Ammon's horn (tissue), 1 donor: Measurements from ENCODE around the gene CRABP1.

Experiments
- DNase-seq: peaks from one replicate; pipeline ENCODE4 v3.0.0-alpha.2; 2016; ENCODE audit warnings: low spot score

The CRABP1 gene

GRCh38 chr15:78347586-78348543 is 7.7 kb downstream of the CRABP1 start:
- no peak for DNase-seq

DNA sequence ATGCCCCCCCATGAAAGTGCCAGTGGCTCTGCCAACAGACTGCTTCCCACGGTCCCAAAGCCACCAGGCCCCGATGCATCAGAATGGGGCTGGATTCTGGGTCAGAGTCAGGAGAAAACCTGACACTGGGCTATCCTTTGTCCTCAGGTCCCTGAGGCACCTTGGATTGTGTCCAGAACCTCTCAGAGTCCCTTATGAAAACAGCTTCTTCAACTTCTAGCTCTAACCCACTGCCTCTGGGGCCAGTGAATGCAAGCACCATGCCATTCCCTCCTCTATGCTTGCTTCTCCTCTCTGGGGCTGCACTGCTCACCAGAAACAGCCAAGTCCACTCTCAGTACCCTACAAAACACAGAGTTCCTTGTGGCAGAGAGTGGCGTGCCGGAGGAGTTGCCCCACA is 9.9 kb downstream of the CRABP1 start:
- DNase-seq, result no peak

GRCh38 chr15:78351539-78351938 is 11.4 kb downstream of the CRABP1 start:
- DNase-seq, result no peak

- no peak for DNase-seq
Observed at GRCh38 chr15:78353093-78353492, 12.9 kb downstream of the CRABP1 start.

- no peak for DNase-seq
Observed at GRCh38 chr15:78355177-78355576, 15.0 kb downstream of the CRABP1 start.

DNA sequence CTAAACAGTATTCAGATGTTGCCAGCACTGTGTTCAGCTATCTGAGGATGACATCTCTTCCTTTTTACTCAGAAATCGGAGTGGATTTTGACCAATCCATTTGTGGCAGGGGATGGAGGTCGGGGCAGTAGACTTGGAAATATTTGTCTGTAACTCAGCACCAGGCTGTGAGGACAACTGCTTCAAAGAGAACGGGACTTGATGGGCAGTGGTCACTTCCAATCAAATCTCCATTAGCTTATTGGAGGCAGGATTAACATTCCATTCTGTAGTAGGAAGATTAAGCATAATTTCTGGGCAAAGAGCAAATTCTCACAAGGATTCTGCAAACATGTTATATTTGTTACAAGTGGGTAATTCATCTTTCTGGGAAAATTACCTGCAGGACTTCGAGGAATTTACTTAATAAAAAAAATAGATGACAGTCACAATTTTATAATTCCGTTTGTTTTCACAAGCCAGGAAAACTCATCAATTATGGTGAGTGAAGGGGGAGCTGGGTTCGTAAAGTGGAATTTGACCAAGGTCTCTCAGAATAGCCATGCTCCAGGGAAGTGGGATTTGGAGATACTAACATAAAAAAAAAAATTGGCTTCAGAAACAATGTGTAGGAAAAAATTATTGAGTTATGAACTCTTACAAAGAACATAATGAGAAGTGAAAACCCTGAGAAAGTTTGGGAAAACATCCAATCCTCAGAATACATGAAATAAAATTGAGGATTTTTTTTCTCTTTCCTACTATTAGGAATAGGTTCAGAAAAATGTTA is 18.1 kb downstream of the CRABP1 start:
- no peak for DNase-seq

DNA sequence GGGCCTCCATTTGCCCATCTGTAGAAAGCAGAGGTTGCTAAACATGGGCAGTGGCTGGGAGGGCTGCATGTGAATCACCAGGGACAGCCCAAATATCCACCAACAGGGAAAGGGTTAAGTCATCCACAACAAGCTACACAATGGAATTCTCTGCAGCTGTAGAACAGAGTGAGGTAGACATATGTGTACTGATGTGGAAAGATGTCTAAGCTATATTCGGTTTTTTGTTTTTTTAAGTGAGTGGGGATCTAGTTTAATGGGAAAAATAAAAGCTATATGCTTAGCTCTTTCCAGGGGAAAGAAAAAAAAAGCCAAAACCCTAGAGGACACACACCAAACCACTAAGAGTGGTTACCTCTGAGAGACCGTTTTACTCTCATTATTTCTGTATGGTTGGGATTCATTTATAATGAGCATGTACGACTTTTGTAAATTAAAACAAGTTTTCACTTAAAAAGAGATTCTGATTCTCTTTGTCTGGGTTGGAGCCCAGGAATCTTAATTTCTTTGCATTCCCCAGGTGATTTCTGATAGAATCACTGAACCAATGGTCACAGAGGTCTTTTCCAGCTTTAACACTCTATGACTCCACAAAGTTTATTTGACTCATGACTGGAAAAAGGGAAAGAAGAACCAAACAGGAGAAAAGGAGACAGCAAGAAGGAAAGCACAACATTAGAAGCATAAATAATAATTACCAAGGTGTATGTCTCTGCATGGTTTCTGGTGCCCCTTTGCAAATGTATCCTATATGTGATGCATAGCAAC is 19.1 kb downstream of the CRABP1 start:
- DNase-seq, result no peak

DNA sequence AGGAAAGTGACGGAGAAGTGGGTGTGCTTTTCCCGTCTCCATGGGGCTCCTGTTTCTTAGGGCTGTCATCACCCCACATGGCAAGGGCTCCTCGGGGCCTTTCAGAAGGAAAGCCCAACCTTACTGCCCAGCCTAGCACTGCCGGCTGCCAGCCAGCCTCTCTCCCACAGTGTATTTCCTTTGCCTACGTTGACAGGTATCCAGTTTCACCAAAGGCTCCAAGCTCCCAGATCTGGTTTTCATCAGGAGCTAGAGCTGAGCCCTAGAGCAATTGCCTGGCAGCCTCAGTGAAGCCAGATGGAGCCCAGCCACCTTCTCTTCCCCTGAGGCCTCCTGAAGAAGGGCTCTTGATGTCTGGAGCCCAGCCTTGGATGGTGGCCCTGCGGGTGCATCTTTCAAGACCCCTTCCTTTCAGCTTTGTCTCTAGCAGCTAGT is 20.2 kb downstream of the CRABP1 start:
- no peak for DNase-seq

DNA sequence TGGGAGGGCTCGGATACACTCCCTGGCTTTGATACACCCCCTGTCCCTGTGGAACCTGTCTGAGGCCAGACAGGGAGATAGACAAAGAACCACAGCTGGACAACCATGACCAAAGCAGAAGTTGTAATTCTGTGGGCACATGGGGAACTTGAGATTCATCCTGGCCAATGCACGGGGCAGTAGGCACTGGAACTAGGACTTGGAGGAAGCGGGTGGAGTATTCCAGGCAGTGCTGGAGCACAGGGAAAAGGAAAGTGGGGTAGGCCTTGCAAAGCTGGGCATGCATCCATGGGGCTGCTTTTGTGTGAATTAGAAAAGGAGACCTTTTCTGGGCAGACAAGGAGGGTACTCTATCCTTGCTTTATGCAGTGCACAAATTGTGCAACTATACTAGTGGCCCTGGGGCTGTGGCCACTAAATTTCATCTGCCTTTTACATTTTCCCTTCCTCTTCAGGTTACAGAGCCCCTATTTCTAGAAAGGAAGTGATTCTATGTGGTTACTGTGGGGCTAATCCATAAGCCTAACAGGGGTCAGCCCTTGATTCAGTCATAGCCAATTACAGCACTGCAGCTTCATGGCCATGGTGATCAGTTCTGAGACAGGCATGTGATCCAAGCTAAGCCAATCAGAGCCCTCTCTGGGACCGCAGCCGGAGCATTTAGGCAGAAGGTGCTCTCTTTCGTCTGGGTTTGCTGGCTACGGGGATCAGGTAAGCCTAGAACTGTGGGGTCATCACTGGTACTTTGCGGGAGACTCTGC is 21.0 kb downstream of the CRABP1 start:
- peak; percentile 47 for DNase-seq

GRCh38 chr15:78361771-78362506 is 21.8 kb downstream of the CRABP1 start:
- no peak for DNase-seq

- DNase-seq, result no peak
Observed at GRCh38 chr15:78362716-78363380, 22.7 kb downstream of the CRABP1 start.

- DNase-seq, result no peak
Observed at GRCh38 chr15:78363381-78363734, 23.2 kb downstream of the CRABP1 start.

- peak; percentile 87 for DNase-seq
Observed at GRCh38 chr15:78364233-78364632, 24.1 kb downstream of the CRABP1 start.

- no peak for DNase-seq
Observed at GRCh38 chr15:78365917-78366316, 25.8 kb downstream of the CRABP1 start.

DNA sequence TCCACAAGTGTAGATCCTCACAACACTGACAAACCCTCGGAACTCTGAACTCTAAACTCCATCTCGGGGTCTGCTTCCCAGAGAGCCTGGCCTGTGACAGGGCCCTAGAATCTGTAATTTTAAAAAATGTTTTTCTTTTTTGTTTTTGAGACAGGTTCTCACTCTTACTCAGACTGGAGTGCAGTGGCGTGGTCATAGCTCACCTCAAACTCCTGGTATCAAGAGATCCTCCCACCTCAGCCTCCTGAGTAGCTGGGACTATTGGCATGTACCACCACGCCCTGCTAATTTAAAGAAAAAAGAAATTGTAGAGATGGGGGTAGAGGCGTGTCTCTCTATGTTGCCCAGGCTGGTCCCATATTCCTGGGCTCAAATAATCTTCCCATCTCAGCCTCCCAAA is 26.2 kb downstream of the CRABP1 start:
- DNase-seq, result no peak

DNA sequence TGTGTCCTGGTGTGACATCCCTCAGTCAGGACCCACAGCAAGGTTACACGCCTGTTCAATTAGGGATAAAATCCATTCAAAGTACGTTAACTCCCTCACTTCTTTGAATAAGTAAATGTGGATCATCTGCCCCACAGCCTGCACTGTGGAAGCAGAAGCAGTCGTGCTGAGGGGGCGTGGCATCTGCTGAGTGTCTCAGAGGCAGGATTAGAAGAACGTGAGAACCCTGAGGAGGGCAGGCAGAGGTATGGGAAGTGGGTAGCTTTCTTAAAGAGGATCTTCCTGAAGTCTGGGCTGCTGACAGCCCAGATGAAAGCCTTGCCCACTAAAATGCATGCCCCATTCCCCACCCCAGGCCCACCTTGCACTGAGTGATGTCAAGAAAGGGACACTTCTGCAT is 28.5 kb downstream of the CRABP1 start:
- DNase-seq, result peak; percentile 37

DNA sequence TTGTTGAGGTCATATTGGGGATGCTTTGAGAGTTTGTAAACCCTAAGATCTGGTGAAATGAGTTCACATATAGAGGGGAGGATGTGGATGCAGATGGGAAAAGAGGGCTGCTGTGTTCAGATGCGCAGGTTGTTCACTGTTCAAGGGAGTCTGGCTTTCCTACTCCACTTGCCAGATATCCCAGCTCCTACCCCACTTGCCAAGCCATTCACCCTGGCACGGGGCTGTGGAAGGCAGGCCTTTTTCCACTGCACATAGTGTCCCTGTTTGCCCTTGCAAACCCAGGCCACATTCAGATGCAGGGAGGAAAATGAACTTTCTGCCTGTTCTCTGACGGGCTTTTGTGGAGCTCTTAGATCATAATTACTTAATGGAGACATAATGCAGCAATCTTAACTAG is 29.0 kb downstream of the CRABP1 start:
- peak; percentile 23 for DNase-seq

DNA sequence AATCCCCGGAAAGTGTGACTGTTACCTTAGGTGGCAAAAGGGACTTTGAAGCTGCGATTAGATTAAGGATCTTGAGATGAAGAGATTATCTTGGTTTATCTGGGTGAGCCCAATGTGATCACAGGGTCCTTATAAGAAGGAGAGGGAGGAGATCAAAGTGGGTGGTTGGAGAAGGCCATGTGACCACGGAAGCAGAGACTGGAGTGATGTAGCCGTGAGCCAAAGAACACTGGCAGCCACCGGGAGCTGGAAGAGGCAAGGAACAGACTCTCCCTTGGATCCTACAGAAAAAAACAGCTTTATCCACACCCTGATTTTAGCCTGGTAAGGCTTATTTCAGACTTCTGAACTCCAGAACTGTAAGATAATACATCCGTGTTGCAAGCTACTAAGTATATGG is 29.9 kb downstream of the CRABP1 start:
- no peak for DNase-seq

DNA sequence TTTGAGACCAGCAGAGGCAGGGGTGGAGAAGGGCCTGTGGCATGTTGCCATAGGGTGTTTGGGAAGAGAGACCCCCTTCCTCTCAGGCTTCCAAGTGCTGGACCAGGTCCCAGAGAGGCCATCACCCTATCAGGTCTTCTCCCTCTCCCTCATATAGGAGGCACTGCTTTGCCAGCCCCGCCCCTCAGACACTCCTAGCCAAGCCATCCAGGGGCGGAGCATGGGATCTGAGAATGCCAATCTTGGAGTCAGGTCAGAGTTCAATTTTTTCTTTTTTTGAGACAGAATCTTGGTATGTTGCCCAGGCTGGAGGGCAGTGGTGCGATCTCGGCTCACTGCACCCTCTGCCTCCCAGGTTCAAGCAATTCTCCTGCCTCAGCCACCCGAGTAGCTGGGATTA is 32.7 kb downstream of the CRABP1 start:
- DNase-seq, result no peak
